Loucy (cell line): Measurements from ENCODE around the gene LRRC18.

Source experiments
- H2AFZ ChIP-seq: fragments of 200-600 bp; sonication (generic); 2 replicates; pipeline ENCODE4 v1.6.0; 2016; ENCODE audit warnings: antibody characterized with exemption, mild to moderate bottlenecking, low read length, moderate library complexity
- H3F3A ChIP-seq: fragments of 200-600 bp; 2 replicates; pipeline ENCODE4 v1.6.0; 2016; ENCODE audit warnings: antibody characterized with exemption, low read depth, mild to moderate bottlenecking
- H3K27me3 ChIP-seq: fragments of 200-600 bp; sonication (generic); 2 replicates; pipeline ENCODE4 v1.6.1; 2014; ENCODE audit warnings: low read length, mild to moderate bottlenecking; ENCODE audit not compliant: insufficient read depth, poor library complexity, severe bottlenecking
- H3K36me3 ChIP-seq: fragments of 200-600 bp; sonication (generic); 2 replicates; pipeline ENCODE4 v1.6.1; 2016; ENCODE audit warnings: low read length; ENCODE audit not compliant: insufficient read depth
- H3K4me1 ChIP-seq: fragments of 200-600 bp; sonication (generic); 2 replicates; pipeline ENCODE4 v1.5.1; 2014; ENCODE audit warnings: low read length, mild to moderate bottlenecking; ENCODE audit not compliant: insufficient read depth, poor library complexity, severe bottlenecking
- H3K4me2 ChIP-seq: fragments of 200-600 bp; sonication (generic); 2 replicates; pipeline ENCODE4 v1.6.0; 2014; ENCODE audit warnings: antibody characterized with exemption, low read length, low read depth, mild to moderate bottlenecking; ENCODE audit not compliant: poor library complexity, severe bottlenecking
- H3K4me3 ChIP-seq: fragments of 200-600 bp; sonication (generic); 2 replicates; pipeline ENCODE4 v1.5.1; 2014; ENCODE audit warnings: low read length, mild to moderate bottlenecking, mixed read lengths; ENCODE audit not compliant: poor library complexity, severe bottlenecking
- H3K79me2 ChIP-seq: fragments of 200-600 bp; sonication (generic); 2 replicates; pipeline ENCODE4 v1.6.1; 2014; ENCODE audit warnings: low read length; ENCODE audit not compliant: insufficient read depth
- H3K9ac ChIP-seq: fragments of 200-600 bp; sonication (generic); 2 replicates; pipeline ENCODE4 v1.6.0; 2014; ENCODE audit warnings: mild to moderate bottlenecking, low read depth, low read length, moderate library complexity; ENCODE audit not compliant: poor library complexity, severe bottlenecking
- H3K9me2 ChIP-seq: fragments of 200-600 bp; sonication (generic); replicated peaks from 2 replicates; pipeline ENCODE4 v1.6.1; 2016; ENCODE audit warnings: low read depth, low read length, mixed read lengths
- H3K9me3 ChIP-seq: fragments of 200-600 bp; sonication (generic); 2 replicates; pipeline ENCODE4 v1.6.1; 2014; ENCODE audit warnings: mild to moderate bottlenecking, antibody characterized with exemption, low read length, low read depth; ENCODE audit not compliant: insufficient read depth
- H4K20me1 ChIP-seq: fragments of 200-600 bp; sonication (generic); 2 replicates; pipeline ENCODE4 v1.6.0; 2014; ENCODE audit warnings: antibody characterized with exemption, low read length, mild to moderate bottlenecking; ENCODE audit not compliant: insufficient read depth, poor library complexity, severe bottlenecking
- EZH2phosphoT487 ChIP-seq: fragments of 200-600 bp; IDR thresholded peaks from 2 replicates; pipeline ENCODE4 v1.6.1; 2018; ENCODE audit warnings: antibody characterized with exemption, mild to moderate bottlenecking, moderate library complexity, borderline replicate concordance
- TF ChIP-seq, protein P1 (sequence below): fragments of 200-600 bp; sonication (generic); conservative IDR thresholded peaks from 2 replicates; pipeline ENCODE4 v1.5.1; 2014; ENCODE audit warnings: mild to moderate bottlenecking, antibody characterized with exemption, low read length

LRRC18 gene

DNA sequence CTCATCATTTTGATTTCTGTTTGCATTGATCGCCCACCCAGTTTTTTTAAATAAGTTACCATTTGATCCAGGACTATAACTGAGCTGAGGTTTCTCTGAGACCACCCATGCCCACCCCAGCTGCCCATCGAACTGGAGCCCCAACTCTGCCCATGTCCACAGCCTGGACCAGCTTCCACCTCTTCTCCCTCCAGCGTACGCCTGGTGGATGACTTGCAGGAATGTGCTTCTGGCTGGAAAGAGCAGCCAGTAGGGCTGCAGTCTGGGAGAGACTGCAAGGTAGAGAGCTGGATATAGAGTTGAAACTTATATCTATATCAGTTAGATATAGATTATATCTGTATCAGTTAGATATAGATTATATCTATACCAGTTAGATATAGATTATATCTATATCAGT is 25.8 kb upstream of the LRRC18 start:
- Histone ChIP-seq H3F3A (no peaks in the 10 kb centered on the region), H3K9me2 (no peaks in the 10 kb centered on the region), H3K36me3 (no peaks in the 10 kb centered on the region), H3K4me1 (peaks cover 1% of the 10 kb centered on the region), H3K4me3 (no peak overlapping the region), H3K27me3 (no peaks in the 10 kb centered on the region), H4K20me1 (no peaks in the 10 kb centered on the region), H3K79me2 (no peaks in the 10 kb centered on the region), H3K4me2 (no peak overlapping the region), H3K9me3 (no peaks in the 10 kb centered on the region), H2AFZ (no peak overlapping the region), H3K9ac (no peak overlapping the region)
- TF ChIP-seq, protein P1, sequence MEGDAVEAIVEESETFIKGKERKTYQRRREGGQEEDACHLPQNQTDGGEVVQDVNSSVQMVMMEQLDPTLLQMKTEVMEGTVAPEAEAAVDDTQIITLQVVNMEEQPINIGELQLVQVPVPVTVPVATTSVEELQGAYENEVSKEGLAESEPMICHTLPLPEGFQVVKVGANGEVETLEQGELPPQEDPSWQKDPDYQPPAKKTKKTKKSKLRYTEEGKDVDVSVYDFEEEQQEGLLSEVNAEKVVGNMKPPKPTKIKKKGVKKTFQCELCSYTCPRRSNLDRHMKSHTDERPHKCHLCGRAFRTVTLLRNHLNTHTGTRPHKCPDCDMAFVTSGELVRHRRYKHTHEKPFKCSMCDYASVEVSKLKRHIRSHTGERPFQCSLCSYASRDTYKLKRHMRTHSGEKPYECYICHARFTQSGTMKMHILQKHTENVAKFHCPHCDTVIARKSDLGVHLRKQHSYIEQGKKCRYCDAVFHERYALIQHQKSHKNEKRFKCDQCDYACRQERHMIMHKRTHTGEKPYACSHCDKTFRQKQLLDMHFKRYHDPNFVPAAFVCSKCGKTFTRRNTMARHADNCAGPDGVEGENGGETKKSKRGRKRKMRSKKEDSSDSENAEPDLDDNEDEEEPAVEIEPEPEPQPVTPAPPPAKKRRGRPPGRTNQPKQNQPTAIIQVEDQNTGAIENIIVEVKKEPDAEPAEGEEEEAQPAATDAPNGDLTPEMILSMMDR, result no peak
- no peak for TF ChIP-seq EZH2phosphoT487

DNA sequence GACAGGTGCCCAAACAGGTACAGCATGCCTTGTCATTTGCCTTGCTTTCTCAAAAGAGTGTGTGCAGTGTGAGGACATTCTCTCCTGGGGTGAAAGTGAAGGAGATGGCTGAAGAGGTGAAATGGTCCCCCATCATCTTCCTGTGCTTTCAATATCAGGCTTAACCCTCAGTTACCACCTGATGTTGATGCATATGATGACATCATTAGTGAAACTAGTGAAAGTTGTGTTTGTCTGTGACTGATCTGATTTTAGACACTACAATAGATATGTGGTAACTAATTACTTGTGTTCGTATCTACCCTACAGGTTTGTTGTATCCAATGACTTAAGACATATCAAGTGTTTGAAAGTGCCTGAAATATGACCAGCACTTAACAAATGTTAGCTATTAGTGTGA is 24.4 kb upstream of the LRRC18 start:
- no peak overlapping the region for H3K4me3 ChIP-seq
- no peaks in the 10 kb centered on the region for H4K20me1 ChIP-seq
- no peaks in the 10 kb centered on the region for H3K27me3 ChIP-seq
- no peaks in the 10 kb centered on the region for H3K36me3 ChIP-seq
- H3K9me2 ChIP-seq, result no peaks in the 10 kb centered on the region
- TF ChIP-seq EZH2phosphoT487, result no peak
- TF ChIP-seq, protein P1, result no peak
- no peak overlapping the region for H3K4me2 ChIP-seq
- no peaks in the 10 kb centered on the region for H3K79me2 ChIP-seq
- H3F3A ChIP-seq, result no peaks in the 10 kb centered on the region
- no peaks in the 10 kb centered on the region for H3K4me1 ChIP-seq
- H3K9me3 ChIP-seq, result no peaks in the 10 kb centered on the region
- H3K9ac ChIP-seq, result no peak overlapping the region
- H2AFZ ChIP-seq, result no peak overlapping the region

DNA sequence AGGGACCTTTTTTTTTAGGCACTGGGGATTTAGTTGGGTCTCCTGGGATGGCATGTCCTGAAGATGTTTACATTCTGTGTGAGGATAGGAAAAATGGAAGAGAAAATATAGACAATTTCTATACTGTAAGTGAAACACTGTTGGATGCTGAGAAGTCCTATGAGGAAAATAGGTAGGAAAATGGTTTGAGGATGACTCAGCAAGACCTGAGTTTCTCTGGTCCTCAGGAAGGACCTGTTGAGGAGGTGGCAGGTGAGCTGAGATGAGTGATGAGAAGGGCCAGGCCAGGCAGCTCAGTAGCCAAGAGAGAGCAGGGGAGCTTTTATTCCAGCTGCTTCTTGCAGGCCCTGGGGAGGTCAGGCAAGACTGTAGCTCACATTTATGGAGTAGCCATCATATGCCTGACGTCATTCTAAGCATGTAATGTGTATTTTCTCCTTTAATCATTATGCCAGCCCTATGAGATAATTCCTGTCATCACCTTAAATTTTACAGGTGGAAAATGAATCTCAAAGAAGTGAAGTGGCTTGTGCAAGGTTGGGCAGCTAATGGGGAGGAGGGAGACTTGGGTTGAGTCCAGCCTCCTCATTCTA is 19.1 kb upstream of the LRRC18 start:
- H3K9me2 ChIP-seq, result no peaks in the 10 kb centered on the region
- no peaks in the 10 kb centered on the region for H3K27me3 ChIP-seq
- H2AFZ ChIP-seq, result no peak overlapping the region
- no peaks in the 10 kb centered on the region for H3K9me3 ChIP-seq
- H4K20me1 ChIP-seq, result no peaks in the 10 kb centered on the region
- H3F3A ChIP-seq, result no peaks in the 10 kb centered on the region
- no peak overlapping the region for H3K4me3 ChIP-seq
- TF ChIP-seq, protein P1, result no peak
- no peak for TF ChIP-seq EZH2phosphoT487
- no peaks in the 10 kb centered on the region for H3K79me2 ChIP-seq
- no peak overlapping the region for H3K9ac ChIP-seq
- no peak overlapping the region for H3K4me2 ChIP-seq
- peaks cover 16% of the 10 kb centered on the region for H3K4me1 ChIP-seq
- H3K36me3 ChIP-seq, result no peaks in the 10 kb centered on the region
